ENCODE results near the gene OR6Y1.

DNA sequence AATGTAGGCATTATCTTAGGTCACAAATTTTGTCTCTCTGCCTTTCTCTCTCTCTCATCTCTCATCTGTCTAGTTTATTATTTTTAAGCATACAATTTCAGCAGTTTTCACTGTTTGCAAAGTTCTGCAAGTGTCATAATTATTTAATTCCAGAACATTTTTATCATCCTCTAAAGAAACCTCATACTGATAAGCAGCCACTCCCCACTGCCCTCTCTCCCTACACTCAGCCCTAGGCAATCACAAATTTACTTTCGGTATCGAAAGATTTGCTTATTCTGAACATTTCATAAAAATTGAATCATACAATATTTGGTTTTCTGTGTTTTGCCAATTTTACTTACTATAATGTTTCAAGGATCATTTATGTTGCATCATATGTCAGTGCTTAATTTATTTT is 16.6 kb downstream of the OR6Y1 start:
- TF ChIP-seq POLR2A (IDR thresholded peaks at IDR 0.05; ENCODE audit: low read depth, low read length) (no peak), POLR2AphosphoS5 (IDR thresholded peaks at IDR 0.05; ENCODE audit: low read depth, low read length) (no peak)
